GM21381 (cell line): ENCODE results near the gene CCDC32.

Experiments
- ATAC-seq: cut with Tn5 transposase; IDR thresholded peaks from one replicate; pipeline ENCODE4 v1.9.1; 2021; ENCODE audit warnings: mild to moderate bottlenecking, moderate library complexity; ENCODE audit not compliant: unreplicated experiment

Gene CCDC32

DNA sequence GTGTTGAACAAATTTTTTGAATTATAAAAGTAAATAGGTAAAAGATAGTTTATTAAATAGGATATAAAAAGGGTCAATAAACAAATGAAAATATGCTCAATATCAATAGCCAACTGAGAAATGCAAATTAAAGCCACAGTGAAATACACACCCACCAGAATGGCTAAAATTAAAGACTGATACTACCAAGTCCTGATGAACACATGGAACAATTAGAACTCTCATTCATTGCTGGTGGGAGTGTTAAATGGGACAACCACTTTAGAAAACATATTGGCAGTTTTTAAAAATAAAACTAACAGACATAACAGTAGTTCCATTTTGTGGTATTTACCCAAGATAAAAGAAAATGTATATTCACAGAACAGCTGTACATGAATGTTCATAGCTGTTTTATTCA lies 41.2 kb downstream of the CCDC32 start:
- ATAC-seq = no peak

DNA sequence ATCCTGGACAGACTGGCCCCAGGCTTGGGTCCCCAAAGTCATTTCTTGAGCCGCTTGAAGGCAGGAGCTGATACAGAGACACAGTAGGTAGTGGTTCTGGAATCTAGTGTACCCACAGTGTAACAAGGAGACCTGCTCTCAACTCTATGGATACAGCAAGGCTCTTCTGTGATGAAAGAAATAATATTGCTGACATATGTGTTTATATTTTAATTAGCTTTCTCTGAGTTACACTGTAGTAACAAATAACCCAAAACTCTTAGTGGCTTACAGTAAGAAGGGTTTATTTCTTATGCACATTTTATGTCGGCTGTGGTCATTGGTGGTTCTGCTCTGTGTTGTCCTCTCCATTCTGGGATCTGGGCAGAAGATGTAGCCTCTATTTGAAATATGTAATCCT lies 48.5 kb downstream of the CCDC32 start:
- no peak for ATAC-seq

DNA sequence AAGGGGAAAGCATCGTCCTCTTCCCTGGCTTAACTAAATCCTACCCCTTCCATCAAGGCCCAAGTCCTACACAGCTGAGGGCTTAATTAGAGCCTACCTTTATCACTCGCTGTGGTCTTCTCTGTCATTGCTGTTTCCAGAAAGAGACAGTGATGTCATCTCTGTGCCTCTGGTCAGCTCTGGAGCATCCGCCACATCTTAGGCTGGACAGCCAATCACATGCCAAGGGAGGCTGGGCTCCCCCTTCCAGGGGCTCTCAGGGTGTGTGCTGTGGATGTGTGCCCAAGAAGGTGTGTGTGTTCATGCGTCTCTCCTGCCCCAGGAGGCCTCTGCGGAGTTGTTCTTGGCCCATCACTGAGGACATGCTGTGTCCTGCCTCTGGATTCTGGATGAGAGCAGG lies 51.2 kb downstream of the CCDC32 start:
- ATAC-seq = no peak

GRCh38 chr15:40512440-40512839 lies 52.4 kb downstream of the CCDC32 start:
- no peak for ATAC-seq

- no peak for ATAC-seq
Observed at GRCh38 chr15:40511472-40512133, 53.2 kb downstream of the CCDC32 start.

DNA sequence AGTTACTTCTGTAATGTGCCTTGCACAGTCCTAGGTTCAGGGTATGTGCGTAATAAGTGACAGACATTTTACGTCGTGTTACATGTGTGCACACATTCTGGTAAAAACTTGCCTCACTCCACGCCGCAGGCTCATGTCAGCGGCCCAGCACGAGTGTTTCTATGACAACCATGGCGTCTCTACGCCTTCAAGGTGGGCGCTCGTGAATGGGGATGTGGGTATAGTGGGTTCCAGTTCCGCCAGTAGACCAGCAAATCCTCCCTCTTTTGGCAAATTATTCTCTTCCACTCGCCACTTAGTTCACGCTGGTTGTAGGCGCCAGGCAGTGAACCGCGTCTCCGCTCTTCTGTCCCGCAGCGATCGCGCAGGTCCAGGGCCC lies 53.8 kb downstream of the CCDC32 start:
- no peak for ATAC-seq

DNA sequence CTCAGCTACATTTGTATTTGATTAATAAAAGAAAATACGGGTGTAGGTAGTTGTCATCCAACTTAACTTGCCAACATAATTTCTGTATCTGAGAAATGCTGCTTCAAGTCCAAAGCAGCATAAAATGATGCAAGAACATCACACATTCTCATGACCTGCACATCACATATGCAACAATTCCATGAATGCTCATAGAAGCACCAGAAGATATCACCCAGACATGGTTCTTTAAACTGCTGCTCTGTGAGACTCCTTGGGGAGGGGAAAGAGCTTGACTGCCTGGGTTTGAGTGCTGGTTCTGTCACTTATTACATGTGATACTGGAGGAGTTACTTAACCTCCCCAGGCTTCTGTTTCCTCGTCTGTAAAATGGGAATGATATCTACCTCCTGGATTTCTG lies 54.6 kb downstream of the CCDC32 start:
- ATAC-seq = no peak

- no peak for ATAC-seq
Observed at GRCh38 chr15:40508216-40508615, 56.6 kb downstream of the CCDC32 start.

GRCh38 chr15:40506964-40507571 lies 57.8 kb downstream of the CCDC32 start:
- no peak for ATAC-seq
